Right atrium auricular region (tissue), 2 donors: Measurements from ENCODE around the gene LCK. TPM values are rescaled to one million over a fixed set of nuclear protein-coding genes. Genes with fewer than 3 reads are reported as not detected.
A peak's percentile ranks its signal among the peaks of the same experiment; 100 is the strongest.
"Not testable (repeated sequence)": the region's sequence is repeated elsewhere in the genome, so short reads cannot be mapped to it uniquely, and the experiment has no call there.

Source experiments
- DNase-seq: peaks from one replicate; pipeline ENCODE4 v3.0.0-alpha.2; 2019; ENCODE audit warnings: low spot score
- H3K27ac ChIP-seq, 2 donors: fragments of 200-600 bp; sonication (generic); 1 replicate in 1 of 2; 2 replicates in 1 of 2; pipeline ENCODE4 v1.5.1; 2016 to 2019
- H3K27me3 ChIP-seq, 2 donors: fragments of 200-600 bp; sonication (generic); one replicate each; pipeline versions ENCODE4 v1.5.1 to v1.6.0; 2017 to 2019
- H3K36me3 ChIP-seq: fragments of 200-600 bp; sonication (generic); one replicate; pipeline ENCODE4 v1.5.1; 2016
- H3K4me1 ChIP-seq, 2 donors: fragments of 200-600 bp; sonication (generic); one replicate each; pipeline versions ENCODE4 v1.5.1 to v1.6.0; 2017 to 2019
- H3K4me3 ChIP-seq, 2 donors: fragments of 200-600 bp; sonication (generic); 1 replicate in 1 of 2; 2 replicates in 1 of 2; pipeline ENCODE4 v1.5.1; 2017 to 2019; ENCODE audit warnings: mild to moderate bottlenecking in 1 of 2, moderate library complexity in 1 of 2
- H3K9me3 ChIP-seq, 2 donors: fragments of 200-600 bp; sonication (generic); one replicate each; pipeline ENCODE4 v1.5.1; 2019
- CTCF ChIP-seq, 2 donors: fragments of 200-600 bp; sonication (generic); IDR thresholded peaks; one replicate each; pipeline ENCODE4 v1.5.1; 2019; ENCODE audit warnings: antibody characterized with exemption in 2 of 2
- total RNA-seq, 2 donors: library from RNA; depleted of rRNA; stranded (reverse); fragments of >200 nt; gene quantifications; one replicate each; pipeline ENCODE4 v1.1.0, GENCODE V29; 2016

The LCK gene
- total RNA-seq, 2 donors from 2014 or later: 0.74 to 0.98 TPM

- H3K36me3 ChIP-seq: no peaks in the 10 kb centered on the region
- H3K27me3 ChIP-seq: no peaks in the 10 kb centered on the region
- peaks cover 0 to 15% of the 10 kb centered on the region in 2 donors for H3K4me1 ChIP-seq
- H3K4me3 ChIP-seq: no peak overlapping the region
- no peak overlapping the region for H3K27ac ChIP-seq
- DNase-seq: no peak
- TF ChIP-seq CTCF (IDR thresholded peaks at IDR 0.05): no peak
- no peaks in the 10 kb centered on the region for H3K9me3 ChIP-seq
Observed at GRCh38 chr1:32289256-32289655, 38.2 kb downstream of the LCK start.

- Histone ChIP-seq H3K27ac (peak overlapping the region; percentile 76 to 87), H3K36me3 (no peaks in the 10 kb centered on the region), H3K4me3 (peak overlapping the region; percentile 83 to 91), H3K4me1 (peaks cover 0 to 15% of the 10 kb centered on the region in 2 donors), H3K9me3 (no peaks in the 10 kb centered on the region), H3K27me3 (no peaks in the 10 kb centered on the region)
- TF ChIP-seq CTCF (IDR thresholded peaks at IDR 0.05): no peak
- DNase-seq: no peak
Observed at GRCh38 chr1:32291145-32291707, 40.2 kb downstream of the LCK start.

- Histone ChIP-seq H3K4me1 (peaks cover 0 to 15% of the 10 kb centered on the region in 2 donors), H3K27ac (peak within 1 kb of the TSS; percentile 76 to 87), H3K9me3 (no peaks in the 10 kb centered on the region), H3K36me3 (no peaks in the 10 kb centered on the region), H3K27me3 (no peaks in the 10 kb centered on the region), H3K4me3 (peak within 1 kb of the TSS; percentile 83 to 91)
- peak; percentile 90 for DNase-seq
- TF ChIP-seq CTCF (IDR thresholded peaks at IDR 0.05): no peak
Observed at GRCh38 chr1:32291708-32292538, 40.9 kb downstream of the LCK start, which contains the start of gene HDAC1. Gene HDAC1 (plus strand): TSS chr1:32292083. CDS start chr1:32292170, 87 bp downstream.

- not testable (repeated sequence) for H3K4me1 ChIP-seq, DNase-seq, H3K27ac ChIP-seq, H3K9me3 ChIP-seq, H3K4me3 ChIP-seq, H3K27me3 ChIP-seq, H3K36me3 ChIP-seq
Observed at GRCh38 chr1:32298211-32298610, 47.1 kb downstream of the LCK start.

- Histone ChIP-seq H3K27me3 (no peaks in the 10 kb centered on the region), H3K36me3 (peaks cover 17% of the 10 kb centered on the region), H3K9me3 (no peaks in the 10 kb centered on the region), H3K4me3 (no peak overlapping the region), H3K27ac (no peak overlapping the region), H3K4me1 (no peaks in the 10 kb centered on the region)
- DNase-seq: no peak
- TF ChIP-seq CTCF (IDR thresholded peaks at IDR 0.05): no peak
Observed at GRCh38 chr1:32299327-32299726, 48.3 kb downstream of the LCK start.

GRCh38 chr1:32303358-32303757 is 52.3 kb downstream of the LCK start:
- peaks cover 0 to 4% of the 10 kb centered on the region in 2 donors for H3K9me3 ChIP-seq
- H3K36me3 ChIP-seq: peaks cover 32% of the 10 kb centered on the region
- no peaks in the 10 kb centered on the region for H3K27me3 ChIP-seq
- no peak overlapping the region for H3K27ac ChIP-seq
- no peak for DNase-seq
- no peak for TF ChIP-seq CTCF (IDR thresholded peaks at IDR 0.05)
- H3K4me3 ChIP-seq: no peak overlapping the region
- no peaks in the 10 kb centered on the region for H3K4me1 ChIP-seq
